Trophoblast cell (in vitro differentiated cells and primary cell): ENCODE results near the gene PHACTR1.

Experiments
- DNase-seq, 2 donors: peaks; one replicate each; pipeline ENCODE4 v3.0.0-alpha.2; 2016
- H2AFZ ChIP-seq: 2 replicates; pipeline ENCODE4 v1.6.1; 2013; ENCODE audit warnings: low read length, moderate library complexity, mild to moderate bottlenecking; ENCODE audit not compliant: insufficient read depth, poor library complexity
- H2AK5ac ChIP-seq: 2 replicates; pipeline ENCODE4 v1.6.1; 2013; ENCODE audit warnings: mild to moderate bottlenecking, low read length
- H2BK120ac ChIP-seq: 2 replicates; pipeline ENCODE4 v1.6.1; 2013; ENCODE audit warnings: low read length, mild to moderate bottlenecking, moderate library complexity; ENCODE audit not compliant: insufficient read depth, poor library complexity
- H2BK12ac ChIP-seq: 2 replicates; pipeline ENCODE4 v1.6.1; 2013; ENCODE audit warnings: mild to moderate bottlenecking, low read length, moderate library complexity
- H2BK5ac ChIP-seq: 2 replicates; pipeline ENCODE4 v1.6.1; 2013; ENCODE audit warnings: low read length, low read depth, moderate library complexity, mild to moderate bottlenecking; ENCODE audit not compliant: poor library complexity
- H3K14ac ChIP-seq: 2 replicates; pipeline ENCODE4 v1.6.1; 2013; ENCODE audit warnings: mild to moderate bottlenecking, low read length
- H3K18ac ChIP-seq: 2 replicates; pipeline ENCODE4 v1.6.1; 2013; ENCODE audit warnings: mild to moderate bottlenecking, low read length
- H3K23ac ChIP-seq: 2 replicates; pipeline ENCODE4 v1.6.1; 2013; ENCODE audit warnings: low read length
- H3K27ac ChIP-seq: 2 replicates; pipeline ENCODE4 v1.5.1; 2013; ENCODE audit warnings: low read depth, mild to moderate bottlenecking, inconsistent platforms, low read length, moderate library complexity
- H3K27me3 ChIP-seq: 2 replicates; pipeline ENCODE4 v1.6.1; 2013; ENCODE audit warnings: inconsistent platforms, mild to moderate bottlenecking, low read length, moderate library complexity; ENCODE audit not compliant: insufficient read depth
- H3K36me3 ChIP-seq, 2 experiments: 1 replicate in 1 of 2; 2 replicates in 1 of 2; pipeline ENCODE4 v1.6.1; 2013; ENCODE audit warnings: low read length in 2 of 2, mild to moderate bottlenecking in 2 of 2, moderate library complexity in 1 of 2; ENCODE audit not compliant: insufficient read depth in 2 of 2, control insufficient read depth in 1 of 2
- H3K4ac ChIP-seq: 2 replicates; pipeline ENCODE4 v1.6.1; 2013; ENCODE audit warnings: low read depth, mild to moderate bottlenecking, low read length, moderate library complexity
- H3K4me1 ChIP-seq, 2 experiments: 1 replicate in 1 of 2; 2 replicates in 1 of 2; pipeline ENCODE4 v1.6.1; 2013; ENCODE audit warnings: low read length in 2 of 2, mild to moderate bottlenecking in 2 of 2, moderate library complexity in 1 of 2; ENCODE audit not compliant: insufficient read depth in 2 of 2, control insufficient read depth in 1 of 2
- H3K4me2 ChIP-seq: 2 replicates; pipeline ENCODE4 v1.6.1; 2013; ENCODE audit warnings: inconsistent platforms, mild to moderate bottlenecking, low read length, moderate library complexity
- H3K4me3 ChIP-seq: 2 replicates; pipeline ENCODE4 v1.5.1; 2013; ENCODE audit warnings: mild to moderate bottlenecking, low read depth, low read length, inconsistent platforms
- H3K79me1 ChIP-seq: one replicate; pipeline ENCODE4 v1.6.1; 2013; ENCODE audit warnings: low read length
- H3K79me2 ChIP-seq: 2 replicates; pipeline ENCODE4 v1.6.1; 2013; ENCODE audit warnings: low read length, mild to moderate bottlenecking; ENCODE audit not compliant: control insufficient read depth, insufficient read depth, poor library complexity
- H3K9ac ChIP-seq: 2 replicates; pipeline ENCODE4 v1.6.1; 2013; ENCODE audit warnings: mild to moderate bottlenecking, low read length
- H3K9me3 ChIP-seq: 2 replicates; pipeline ENCODE4 v1.6.1; 2013; ENCODE audit warnings: low read depth, mild to moderate bottlenecking, control low read depth, inconsistent platforms, low read length; ENCODE audit not compliant: insufficient read depth
- H4K12ac ChIP-seq: 2 replicates; pipeline ENCODE4 v1.6.1; 2013; ENCODE audit warnings: low read depth, mild to moderate bottlenecking, low read length, moderate library complexity
- H4K8ac ChIP-seq: 2 replicates; pipeline ENCODE4 v1.6.1; 2013; ENCODE audit warnings: low read depth, mild to moderate bottlenecking, low read length, moderate library complexity
- H4K91ac ChIP-seq: one replicate; pipeline ENCODE4 v1.6.1; 2013; ENCODE audit warnings: low read depth, mild to moderate bottlenecking, low read length, moderate library complexity
- WGBS: extraction: QIAGEN DNeasy Blood & Tissue Kit; methylation state at CpG from one replicate; pipeline ENCODE4 v1.1.7; 2013; ENCODE audit warnings: missing lambda C conversion rate; ENCODE audit not compliant: insufficient read length, insufficient coverage; ENCODE audit errors: extremely low coverage; 5-methylcytosine and 5-hydroxymethylcytosine counted together

The PHACTR1 gene

DNA sequence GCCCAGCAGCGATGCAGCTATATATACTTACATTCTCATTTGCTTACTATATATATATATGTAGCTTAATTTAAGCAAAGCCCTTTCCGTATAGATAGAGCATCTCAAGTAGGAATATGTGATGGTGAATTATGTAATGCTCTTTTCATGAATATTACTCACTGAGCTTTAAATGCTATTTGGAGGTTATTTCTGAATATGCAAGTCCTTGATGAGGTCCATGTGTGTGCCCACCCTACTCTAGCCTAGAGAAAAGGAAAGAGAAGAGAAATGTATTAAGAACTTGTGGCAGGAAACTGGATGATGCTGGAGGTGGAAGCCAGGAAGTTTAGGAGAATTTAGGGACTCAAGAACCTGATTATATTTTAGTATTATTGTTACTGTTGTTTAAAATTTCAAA, 63.2 kb downstream of the PHACTR1 start:
- DNase-seq: no peak
- no peaks in the 10 kb centered on the region for H3K9me3 ChIP-seq
- WGBS: no CpG with 5 or more reads among the region's 2 CpGs

DNA sequence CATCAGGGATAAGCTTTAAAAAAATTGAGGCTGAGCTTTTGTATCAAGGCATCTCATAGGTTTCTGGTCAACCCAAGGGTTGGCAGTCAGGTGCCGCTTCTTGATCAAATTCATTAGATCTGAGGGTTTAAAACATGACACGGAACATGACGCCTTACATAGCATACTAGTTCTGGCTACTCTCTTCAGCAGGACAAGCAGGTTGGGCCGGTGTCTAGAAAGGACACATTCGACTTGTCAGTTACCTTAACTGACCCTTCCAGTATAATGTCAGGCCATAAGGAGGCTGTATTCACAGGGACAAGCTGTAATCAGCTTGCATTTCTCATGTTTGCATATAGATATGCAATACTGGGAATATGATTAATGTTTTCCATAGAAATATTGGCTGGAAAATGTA, 65.6 kb downstream of the PHACTR1 start:
- H3K23ac ChIP-seq: no peak overlapping the region
- no peak overlapping the region for H4K91ac ChIP-seq
- no peak overlapping the region for H4K8ac ChIP-seq
- no peak overlapping the region for H3K9ac ChIP-seq
- no peak overlapping the region for H3K4me2 ChIP-seq
- peak; percentile 83 to 84 for DNase-seq
- no peak overlapping the region for H2AFZ ChIP-seq
- H2BK12ac ChIP-seq: no peak overlapping the region
- no peaks in the 10 kb centered on the region for H3K36me3 ChIP-seq
- peaks cover 0 to 2% of the 10 kb centered on the region in 2 experiments for H3K4me1 ChIP-seq
- H3K4me3 ChIP-seq: no peak overlapping the region
- H3K79me1 ChIP-seq: no peaks in the 10 kb centered on the region
- no peaks in the 10 kb centered on the region for H3K9me3 ChIP-seq
- WGBS: no CpG with 5 or more reads among the region's 5 CpGs
- no peak overlapping the region for H3K4ac ChIP-seq
- no peak overlapping the region for H3K14ac ChIP-seq
- no peak overlapping the region for H2BK120ac ChIP-seq
- H3K18ac ChIP-seq: no peak overlapping the region
- H3K27me3 ChIP-seq: no peaks in the 10 kb centered on the region
- no peak overlapping the region for H4K12ac ChIP-seq
- no peak overlapping the region for H3K27ac ChIP-seq
- H2AK5ac ChIP-seq: no peak overlapping the region
- H3K79me2 ChIP-seq: no peaks in the 10 kb centered on the region
- H2BK5ac ChIP-seq: no peak overlapping the region

More for the DNA sequence above, 63.2 kb downstream of the PHACTR1 start:
- H3K27me3 ChIP-seq: no peaks in the 10 kb centered on the region
- H3K4ac ChIP-seq: no peak overlapping the region
- H2AK5ac ChIP-seq: no peak overlapping the region
- H3K23ac ChIP-seq: no peak overlapping the region
- H3K79me2 ChIP-seq: no peaks in the 10 kb centered on the region
- no peak overlapping the region for H3K18ac ChIP-seq
- no peaks in the 10 kb centered on the region for H3K4me1 ChIP-seq
- H2BK120ac ChIP-seq: no peak overlapping the region
- no peak overlapping the region for H3K14ac ChIP-seq
- H2BK12ac ChIP-seq: no peak overlapping the region
- no peak overlapping the region for H4K8ac ChIP-seq
- H3K79me1 ChIP-seq: no peaks in the 10 kb centered on the region
- no peak overlapping the region for H3K4me3 ChIP-seq
- H3K4me2 ChIP-seq: no peak overlapping the region
- no peak overlapping the region for H3K9ac ChIP-seq
- no peaks in the 10 kb centered on the region for H3K36me3 ChIP-seq
- no peak overlapping the region for H2AFZ ChIP-seq
- no peak overlapping the region for H2BK5ac ChIP-seq
- no peak overlapping the region for H3K27ac ChIP-seq
- no peak overlapping the region for H4K91ac ChIP-seq
- H4K12ac ChIP-seq: no peak overlapping the region

DNA sequence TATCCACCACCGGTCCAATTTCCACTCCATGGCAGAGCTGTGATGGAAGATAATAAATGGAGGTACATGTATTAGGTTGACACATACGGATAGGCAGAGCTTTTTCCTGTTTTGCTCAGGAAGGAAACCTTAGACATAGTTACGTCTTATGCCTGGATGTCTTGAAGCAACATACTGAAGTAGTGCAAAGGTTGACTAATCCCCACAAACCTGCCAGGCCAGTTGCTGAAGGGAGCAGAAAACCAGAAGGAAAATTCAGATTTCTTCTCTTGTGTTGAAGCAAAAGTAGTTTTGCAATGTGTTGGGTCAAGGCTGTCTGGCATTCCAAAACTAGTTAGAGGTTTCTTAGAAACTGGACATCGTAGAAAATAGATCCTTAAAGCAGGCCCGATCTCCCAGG, 68.7 kb downstream of the PHACTR1 start:
- peak overlapping the region; percentile 51 for H3K4me2 ChIP-seq
- H3K27ac ChIP-seq: peak overlapping the region; percentile 86
- H3K9ac ChIP-seq: no peak overlapping the region
- WGBS: no CpG with 5 or more reads among the region's 5 CpGs
- H4K12ac ChIP-seq: no peak overlapping the region
- H3K4me1 ChIP-seq: peaks cover 0 to 2% of the 10 kb centered on the region in 2 experiments
- H3K4me3 ChIP-seq: no peak overlapping the region
- H3K18ac ChIP-seq: no peak overlapping the region
- H2BK12ac ChIP-seq: no peak overlapping the region
- H3K79me1 ChIP-seq: no peaks in the 10 kb centered on the region
- no peak overlapping the region for H3K4ac ChIP-seq
- no peak overlapping the region for H2AK5ac ChIP-seq
- H2BK120ac ChIP-seq: no peak overlapping the region
- H2AFZ ChIP-seq: no peak overlapping the region
- H3K23ac ChIP-seq: no peak overlapping the region
- H3K79me2 ChIP-seq: no peaks in the 10 kb centered on the region
- peak; percentile 96 for DNase-seq
- H4K91ac ChIP-seq: no peak overlapping the region
- H3K9me3 ChIP-seq: no peaks in the 10 kb centered on the region
- no peak overlapping the region for H4K8ac ChIP-seq
- H3K14ac ChIP-seq: no peak overlapping the region
- H2BK5ac ChIP-seq: no peak overlapping the region
- H3K36me3 ChIP-seq: no peaks in the 10 kb centered on the region
- no peaks in the 10 kb centered on the region for H3K27me3 ChIP-seq

DNA sequence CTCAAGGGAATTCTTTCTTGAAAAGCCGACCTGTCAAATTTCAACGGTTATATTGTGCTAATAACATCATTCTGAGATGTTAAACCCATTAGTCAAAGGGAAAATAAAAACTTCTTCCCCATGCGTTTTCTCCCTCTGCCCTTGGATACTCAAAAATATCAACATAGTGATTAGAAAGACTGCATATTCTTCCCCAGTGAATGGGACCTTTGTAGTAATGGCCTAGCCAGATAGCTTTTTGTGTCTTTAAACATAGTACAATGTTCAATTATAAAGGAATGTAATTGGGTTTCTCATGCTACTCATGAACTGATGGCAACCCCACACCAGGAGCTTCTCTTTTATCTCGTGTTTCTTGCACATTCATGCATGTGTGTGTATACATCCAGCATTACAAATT, 69.4 kb downstream of the PHACTR1 start:
- Histone ChIP-seq H4K8ac (no peak overlapping the region), H3K79me2 (no peaks in the 10 kb centered on the region), H2BK5ac (no peak overlapping the region), H3K4me2 (no peak overlapping the region), H3K14ac (no peak overlapping the region), H2BK120ac (no peak overlapping the region), H3K79me1 (no peaks in the 10 kb centered on the region), H4K12ac (no peak overlapping the region), H3K27me3 (no peaks in the 10 kb centered on the region), H3K27ac (no peak overlapping the region), H2AK5ac (no peak overlapping the region), H3K23ac (no peak overlapping the region), H2BK12ac (no peak overlapping the region), H3K4me1 (peaks cover 0 to 2% of the 10 kb centered on the region in 2 experiments), H2AFZ (no peak overlapping the region), H3K4ac (no peak overlapping the region), H3K36me3 (no peaks in the 10 kb centered on the region), H3K4me3 (no peak overlapping the region), H3K9me3 (no peaks in the 10 kb centered on the region), H4K91ac (no peak overlapping the region), H3K9ac (no peak overlapping the region), H3K18ac (no peak overlapping the region)
- WGBS: no CpG with 5 or more reads among the region's 4 CpGs
- DNase-seq: no peak
